NK-92 (cell line): ENCODE measurements around the gene CTNND2.
"Not testable (repeated sequence)": the region's sequence is repeated elsewhere in the genome, so short reads cannot be mapped to it uniquely, and the experiment has no call there.

Source experiments
- DNase-seq: peaks from one replicate; lab custom pipeline; 2025; ENCODE audit not compliant: unreplicated experiment; lab: John Stamatoyannopoulos, UW

Gene CTNND2

DNA sequence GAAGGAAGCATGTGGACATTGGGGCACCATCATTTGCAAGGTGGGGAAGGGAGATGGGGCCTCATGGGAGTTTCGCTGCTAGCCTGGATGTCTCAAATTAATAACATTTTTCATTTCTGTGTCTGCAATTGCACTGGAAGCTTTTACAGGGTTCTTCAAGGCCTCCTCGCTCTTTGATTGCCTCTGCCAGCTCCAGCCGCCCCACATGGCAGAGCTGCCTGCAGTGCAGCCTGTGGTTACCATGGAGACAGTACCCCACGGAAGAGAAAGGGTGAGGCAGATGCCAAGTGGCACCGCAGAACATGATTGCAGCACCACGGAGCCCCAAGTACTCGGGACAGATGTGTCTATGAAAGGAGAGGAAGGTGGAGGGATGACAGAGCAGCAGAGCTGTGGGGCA, 25.4 kb downstream of the CTNND2 start:
- DNase-seq, result no peak

DNA sequence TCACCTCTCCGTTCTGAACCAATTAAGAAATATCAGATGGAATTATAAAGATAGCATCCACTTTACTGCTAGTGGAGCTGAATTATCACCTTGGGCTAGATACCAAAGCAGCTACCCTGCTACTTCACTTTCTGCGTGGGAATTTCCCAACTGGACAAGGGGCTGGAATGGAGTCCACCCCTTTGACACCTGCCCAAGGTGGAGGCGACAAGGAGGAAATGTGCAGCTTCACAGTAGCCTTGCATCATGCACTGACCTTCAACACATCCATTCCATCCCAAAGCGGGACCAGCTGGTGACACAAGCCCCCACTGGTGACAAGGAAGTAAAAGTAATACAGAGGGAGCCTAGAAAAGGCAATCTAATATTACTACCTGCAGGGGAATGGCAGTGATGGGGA, 30.7 kb downstream of the CTNND2 start:
- DNase-seq, result no peak

DNA sequence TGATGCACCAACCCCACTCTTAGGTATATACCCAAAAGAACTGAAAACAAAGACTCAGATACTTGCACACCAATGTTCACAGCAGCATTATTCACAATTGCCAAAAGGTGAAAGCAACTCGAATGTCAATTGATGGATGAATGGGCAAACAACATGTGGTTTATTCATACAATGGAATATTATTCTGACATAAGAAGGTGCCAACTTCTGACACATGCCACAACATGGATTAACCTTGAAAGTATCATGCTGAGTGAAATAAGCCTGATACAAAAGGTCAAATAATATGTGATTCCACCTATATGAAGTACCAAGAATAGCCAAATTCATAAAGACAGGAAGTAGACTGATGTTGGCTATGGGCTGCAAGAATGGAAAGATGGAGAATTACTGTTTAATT, 35.0 kb downstream of the CTNND2 start:
- DNase-seq, result no peak

DNA sequence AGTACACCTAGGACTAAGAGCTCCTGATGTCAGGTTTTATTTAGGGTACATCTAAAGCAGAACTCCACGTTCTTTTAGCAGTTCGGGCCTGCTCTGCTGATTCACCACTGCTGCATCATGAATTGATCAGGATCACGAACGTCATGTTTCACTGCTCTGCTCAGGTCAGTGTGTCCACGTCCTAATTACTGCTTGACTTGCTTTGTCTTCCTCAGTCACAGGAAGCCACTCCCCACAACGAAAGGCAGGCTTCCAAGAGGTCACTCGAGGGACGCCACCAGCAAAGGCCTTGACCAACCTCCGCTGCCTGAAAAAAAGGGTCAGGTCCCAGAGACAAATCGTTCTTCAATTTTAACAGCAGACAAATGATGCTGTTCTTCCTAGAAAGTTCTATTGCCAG, 40.3 kb downstream of the CTNND2 start:
- no peak for DNase-seq

DNA sequence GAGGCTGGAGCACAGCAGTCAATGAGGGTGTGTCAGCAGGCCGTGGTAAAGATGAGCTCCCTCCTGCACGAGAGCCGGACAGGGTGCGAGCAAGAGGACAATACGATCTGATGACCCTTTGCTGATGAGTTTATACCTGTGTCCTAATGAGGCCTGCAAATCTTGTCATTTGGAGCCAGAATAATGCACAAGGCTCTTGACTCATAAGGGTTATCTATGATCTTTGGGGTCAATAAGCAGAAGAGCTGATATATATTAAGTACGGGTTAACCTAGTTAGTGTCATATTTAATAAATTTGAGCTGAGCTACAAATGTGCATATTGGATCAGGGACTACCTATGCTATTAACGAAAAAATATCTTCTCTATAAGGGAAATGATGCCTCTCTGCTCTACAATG, 46.9 kb downstream of the CTNND2 start:
- no peak for DNase-seq

DNA sequence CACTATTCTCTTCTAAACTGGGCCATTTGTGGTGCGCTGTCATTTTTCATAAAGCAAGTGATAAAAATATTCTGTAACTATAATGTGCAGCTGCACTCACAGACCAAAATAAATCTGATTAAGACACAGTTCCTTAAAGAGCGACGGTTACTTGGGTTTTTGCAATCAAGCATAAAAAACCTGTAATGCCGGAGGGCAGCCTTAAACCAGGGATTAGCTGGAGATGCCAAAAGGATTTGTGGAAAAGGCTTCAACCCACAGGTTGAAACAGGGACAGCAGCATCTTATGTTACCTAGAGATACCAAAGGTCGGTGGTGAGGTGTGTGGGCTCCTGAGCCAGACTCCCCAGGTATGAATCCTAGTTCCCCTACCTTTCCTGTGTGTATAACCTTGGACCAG, 49.3 kb downstream of the CTNND2 start:
- no peak for DNase-seq

DNA sequence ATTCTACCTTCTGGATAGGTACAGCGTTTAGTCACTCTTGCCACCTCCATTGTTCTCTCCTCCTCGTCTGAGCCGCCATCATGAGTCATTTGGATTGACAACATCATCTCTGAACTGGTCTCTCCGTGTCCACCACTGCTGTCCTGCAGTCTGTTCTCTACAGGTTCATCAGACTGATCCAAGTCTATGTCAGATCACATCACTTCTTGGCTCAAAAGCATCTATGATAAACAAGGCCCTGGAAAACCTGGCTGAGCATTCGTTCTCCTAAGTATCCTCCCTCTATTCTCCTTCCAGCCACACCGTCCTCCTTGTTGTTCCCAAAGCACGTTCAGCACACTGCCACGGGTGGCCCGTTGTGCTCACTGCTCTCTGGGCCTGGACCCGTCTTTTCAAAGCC, 50.5 kb downstream of the CTNND2 start:
- no peak for DNase-seq

DNA sequence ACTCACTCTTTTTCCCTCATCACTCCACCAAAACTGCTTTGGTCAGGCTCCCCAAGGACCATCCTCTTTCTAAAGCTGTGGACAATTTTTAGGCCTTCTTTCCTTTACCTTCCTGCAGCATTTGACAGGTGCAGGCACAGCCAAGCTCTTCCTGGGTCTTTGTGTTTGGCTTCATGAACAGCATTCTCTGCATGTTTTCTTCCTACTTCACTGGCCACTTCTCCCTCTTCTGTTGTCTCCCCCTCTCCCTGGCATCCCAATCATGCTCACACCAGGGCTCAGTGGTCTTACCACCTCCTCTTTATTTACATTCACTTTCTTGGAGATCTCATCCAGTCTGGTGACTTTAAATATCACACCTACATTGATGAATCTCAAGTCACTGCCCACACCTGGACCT, 51.1 kb downstream of the CTNND2 start:
- no peak for DNase-seq

DNA sequence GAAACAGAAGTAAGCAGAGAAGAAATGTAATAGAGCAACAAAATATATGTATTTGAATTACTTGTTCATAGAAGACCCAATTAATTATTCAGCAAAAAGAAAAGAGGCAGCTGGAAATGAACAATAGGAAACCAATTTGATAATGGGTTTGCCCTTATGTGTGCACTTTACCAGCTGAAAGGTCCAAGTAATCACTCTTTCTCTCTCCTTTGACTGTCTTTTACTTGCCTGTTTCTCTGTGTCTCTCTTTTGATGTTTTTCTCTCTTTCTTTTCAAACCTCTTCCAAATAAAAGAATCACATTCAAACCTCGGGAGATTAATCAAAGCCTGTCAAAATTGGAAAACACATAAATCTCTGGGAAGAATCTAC, 51.5 kb downstream of the CTNND2 start:
- DNase-seq, result no peak

DNA sequence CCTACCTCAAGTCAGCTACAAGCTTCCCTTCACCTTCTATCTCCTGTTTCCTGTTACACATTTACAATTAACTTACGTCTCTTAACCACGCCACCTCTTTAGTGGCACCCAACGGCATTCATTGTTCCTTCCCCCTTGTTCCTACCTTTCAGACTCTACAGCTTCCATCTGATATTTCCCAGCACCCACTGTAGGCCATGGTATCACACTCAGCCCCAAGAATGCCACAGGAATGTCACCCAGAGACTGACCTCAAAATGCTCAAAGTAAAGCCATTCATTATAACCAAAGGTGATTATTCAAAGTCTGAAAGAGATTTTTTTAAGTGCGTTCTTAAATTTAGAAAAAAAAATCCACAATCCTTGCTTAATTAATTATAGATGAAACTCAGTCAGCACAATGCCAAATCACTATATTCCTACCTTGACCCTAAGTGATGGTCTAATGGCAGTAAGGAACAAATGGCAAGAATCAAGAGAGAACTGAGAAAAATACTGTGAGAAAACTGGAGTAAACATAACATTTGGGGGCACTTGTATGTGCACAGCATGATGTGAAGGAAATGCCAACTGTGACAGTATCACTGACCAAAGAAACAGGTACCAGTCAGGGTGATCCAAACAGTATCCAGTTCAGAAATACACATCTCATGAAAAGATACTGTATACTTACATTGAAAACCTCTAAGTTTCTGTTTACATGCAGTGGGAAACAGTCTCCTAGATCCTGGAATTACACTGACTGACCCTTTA, 52.1 kb downstream of the CTNND2 start:
- DNase-seq, result no peak

DNA sequence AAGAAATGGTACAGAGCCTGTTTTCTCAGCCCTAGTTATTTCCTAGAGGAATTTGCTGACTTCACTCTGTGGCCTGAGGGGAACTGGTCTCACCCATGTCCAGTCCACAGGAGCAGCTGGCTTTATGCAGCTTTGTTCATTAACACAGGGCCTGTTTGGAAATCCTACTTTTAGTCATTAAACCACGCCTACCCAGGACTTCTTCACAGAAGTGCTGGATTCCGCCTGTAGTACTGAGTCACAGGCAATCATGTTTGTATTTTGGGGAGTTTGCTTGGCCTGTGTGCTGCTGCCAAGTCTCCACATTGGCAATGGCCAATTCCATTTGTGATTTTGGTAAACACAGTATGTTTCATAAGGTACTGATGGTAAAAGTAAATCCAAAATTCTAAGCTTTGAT, 52.8 kb downstream of the CTNND2 start:
- no peak for DNase-seq

DNA sequence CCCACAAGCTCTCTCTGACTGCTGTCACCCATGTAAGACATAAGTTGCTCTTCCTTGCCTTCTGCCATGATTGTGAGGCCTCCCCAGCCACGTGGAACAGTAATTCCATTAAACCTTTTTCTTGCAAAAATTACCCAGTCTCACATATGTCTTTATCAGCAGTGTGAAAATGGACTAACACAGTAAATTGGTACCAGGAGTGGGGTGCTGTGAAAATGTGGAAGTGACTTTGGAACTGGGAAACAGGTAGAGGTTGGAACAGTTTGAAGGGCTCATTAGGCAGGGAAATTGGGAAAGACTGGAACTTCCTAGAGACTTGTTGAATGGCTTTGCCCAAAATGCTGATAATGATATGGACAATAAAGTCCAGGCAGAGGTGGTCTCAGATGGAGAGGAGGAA, 75.7 kb downstream of the CTNND2 start:
- DNase-seq, result not testable (repeated sequence)

DNA sequence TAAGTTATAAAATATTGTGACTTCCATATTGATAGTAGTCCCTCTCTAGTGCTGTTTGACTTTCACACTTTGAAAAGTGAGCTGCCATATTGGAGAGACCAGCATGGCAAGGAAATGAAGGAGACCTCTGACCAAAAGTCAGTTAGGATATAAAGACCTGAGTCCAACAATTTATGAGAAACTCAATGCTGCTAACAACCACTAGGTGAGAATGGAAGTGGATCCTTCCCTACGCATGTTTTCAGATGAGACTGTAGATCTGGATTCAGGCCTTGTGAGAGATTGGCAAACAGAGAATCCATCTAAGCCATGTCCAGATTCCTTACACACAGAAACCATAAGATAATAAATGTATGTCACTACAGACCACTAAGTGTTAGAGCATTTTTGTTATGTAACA, 81.6 kb downstream of the CTNND2 start:
- DNase-seq, result no peak

DNA sequence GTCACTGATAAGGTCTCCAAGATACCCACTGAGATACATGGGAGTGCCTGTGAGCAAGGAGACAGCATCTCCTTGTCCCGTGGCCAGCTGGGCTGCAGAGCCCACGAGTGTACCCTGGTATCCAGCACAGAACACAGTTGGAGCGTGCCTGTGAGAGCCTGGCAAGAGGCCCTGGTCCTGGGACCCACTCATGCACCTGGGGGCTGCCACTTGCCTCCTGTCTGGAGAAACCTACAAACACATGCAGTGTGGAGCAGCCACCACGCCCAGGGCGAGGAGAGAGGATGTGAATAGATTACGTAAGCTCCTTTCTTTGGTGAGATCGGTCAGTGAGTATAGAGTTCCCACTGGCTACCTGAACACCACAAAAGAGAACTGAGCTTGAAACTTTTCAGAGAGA, 88.3 kb downstream of the CTNND2 start:
- no peak for DNase-seq

DNA sequence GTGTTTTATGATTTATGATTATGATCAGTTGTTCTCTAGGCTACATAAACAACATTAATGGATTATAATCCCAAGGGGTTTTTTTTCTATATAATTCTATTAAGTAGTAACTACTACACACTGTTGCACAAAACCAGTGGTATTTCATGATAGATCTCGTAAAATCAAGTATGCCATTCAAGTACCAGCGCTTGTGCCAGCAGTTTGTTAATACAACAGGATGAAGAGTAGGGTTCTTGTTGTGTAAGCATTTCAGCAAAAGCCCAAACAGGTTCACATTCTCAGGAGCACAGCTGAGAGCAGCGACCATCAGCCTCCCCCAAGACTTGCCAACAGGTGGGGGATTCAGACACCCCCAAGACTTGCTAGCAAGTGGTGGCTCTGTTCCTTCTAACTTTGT, 88.8 kb downstream of the CTNND2 start:
- DNase-seq, result no peak

DNA sequence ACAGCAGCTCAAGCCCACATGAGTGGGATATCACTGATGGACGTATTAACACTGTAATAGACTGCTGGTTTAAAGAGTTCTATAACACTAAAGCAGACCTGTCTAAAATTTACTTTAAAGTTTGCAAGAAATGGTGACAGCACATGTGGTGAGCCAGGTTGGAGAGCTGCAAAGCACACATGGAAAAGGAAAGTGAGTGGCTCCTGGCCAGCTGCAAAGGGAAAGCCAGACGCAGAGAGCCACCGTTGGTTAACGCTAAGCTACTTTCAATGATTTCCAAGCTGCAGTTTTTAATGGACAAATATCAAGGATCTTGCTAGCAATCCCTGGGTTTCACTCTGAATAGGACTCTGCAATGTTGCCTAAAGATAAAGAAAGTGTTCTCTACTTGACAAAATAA, 89.9 kb downstream of the CTNND2 start:
- no peak for DNase-seq

DNA sequence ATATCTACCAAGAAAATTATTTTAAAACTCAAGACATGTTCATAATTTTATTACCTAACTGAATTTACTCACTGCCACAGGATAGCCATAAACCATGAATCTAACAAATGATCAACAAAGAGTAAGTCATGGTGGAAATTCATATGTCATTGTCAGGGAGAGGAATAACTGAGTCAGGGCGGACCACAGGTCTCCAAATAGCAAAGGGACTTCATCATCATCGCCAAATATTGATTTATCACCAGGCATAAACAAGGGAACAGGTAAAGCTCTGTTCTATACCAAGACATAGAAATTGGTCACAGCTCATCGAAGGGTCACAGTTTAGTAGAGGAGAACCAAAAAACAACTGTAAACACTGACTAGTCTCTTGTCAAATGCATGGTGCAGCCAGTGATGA, 94.8 kb downstream of the CTNND2 start:
- no peak for DNase-seq

DNA sequence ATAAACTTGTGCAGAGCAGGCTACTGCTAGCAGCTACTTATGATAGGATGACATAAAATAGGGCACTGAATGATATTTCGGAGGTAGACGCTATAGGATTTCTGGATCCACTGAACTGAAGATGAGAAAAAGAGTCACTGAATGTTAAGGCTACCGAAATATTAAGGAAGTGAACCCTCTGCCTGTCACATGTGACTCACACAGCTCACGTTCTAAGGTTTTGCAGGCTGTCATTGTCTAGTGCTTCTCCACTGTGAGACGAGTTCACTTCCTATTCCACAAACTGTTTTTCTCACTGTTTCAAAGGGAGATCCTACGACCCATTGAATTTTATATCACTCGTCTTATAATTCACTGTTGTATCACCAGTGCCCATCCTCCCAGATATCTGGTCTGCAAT, 100.8 kb downstream of the CTNND2 start:
- no peak for DNase-seq

DNA sequence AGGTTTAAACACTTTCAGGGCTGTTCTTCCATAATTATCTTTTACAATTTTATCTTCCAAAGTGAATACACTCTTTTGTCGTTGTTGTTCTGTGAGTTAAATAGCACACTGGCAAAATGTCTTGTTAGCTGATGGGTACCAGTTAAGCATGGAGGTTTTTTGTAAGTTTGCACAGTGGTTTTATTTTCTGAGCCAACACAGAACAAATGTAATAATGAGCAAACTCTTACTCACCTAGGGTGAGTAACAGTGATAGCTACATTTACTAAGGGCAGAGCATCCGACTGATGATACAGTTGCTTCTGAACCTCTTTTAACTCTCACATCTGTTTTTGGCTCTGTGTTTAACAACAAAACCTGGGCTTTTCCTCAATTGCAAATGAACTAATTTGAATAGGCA, 103.2 kb downstream of the CTNND2 start:
- no peak for DNase-seq

DNA sequence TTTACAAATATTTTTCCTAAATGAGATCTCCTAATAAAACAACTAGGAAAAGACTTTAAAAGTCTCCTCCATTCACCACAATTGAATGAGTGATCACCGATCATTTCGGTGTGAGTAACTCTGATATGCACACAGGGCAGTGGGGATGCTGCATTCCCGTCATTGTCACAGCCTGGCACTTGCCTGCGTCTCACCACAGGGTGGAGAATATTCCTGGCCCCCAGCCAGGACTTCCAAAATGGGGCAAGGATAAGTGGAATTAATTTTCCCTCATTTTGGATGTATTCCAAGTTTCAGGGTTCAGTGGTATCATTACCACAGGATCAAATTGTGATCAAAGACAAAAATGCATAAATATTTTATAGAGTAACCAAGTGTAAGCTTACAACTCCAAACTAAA, 107.1 kb downstream of the CTNND2 start:
- DNase-seq, result no peak

DNA sequence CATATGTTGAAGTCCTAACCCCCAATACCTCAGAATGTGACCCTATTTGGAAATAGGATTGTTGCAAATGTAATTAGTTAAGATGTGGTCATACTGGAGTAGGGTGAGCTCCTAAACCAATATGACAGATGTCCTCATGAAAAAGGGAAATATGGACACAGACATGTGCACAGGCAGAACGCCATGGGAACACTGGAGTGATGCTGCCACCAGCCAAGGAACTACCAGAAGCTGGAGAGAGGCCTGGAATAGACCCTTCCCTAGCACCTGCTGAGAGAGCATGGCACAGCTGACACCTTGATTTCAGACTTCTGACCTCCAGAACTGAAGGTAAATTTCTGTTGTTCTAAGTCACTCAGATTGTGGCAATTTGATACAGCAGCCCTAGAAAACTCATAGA, 110.8 kb downstream of the CTNND2 start:
- DNase-seq, result no peak

DNA sequence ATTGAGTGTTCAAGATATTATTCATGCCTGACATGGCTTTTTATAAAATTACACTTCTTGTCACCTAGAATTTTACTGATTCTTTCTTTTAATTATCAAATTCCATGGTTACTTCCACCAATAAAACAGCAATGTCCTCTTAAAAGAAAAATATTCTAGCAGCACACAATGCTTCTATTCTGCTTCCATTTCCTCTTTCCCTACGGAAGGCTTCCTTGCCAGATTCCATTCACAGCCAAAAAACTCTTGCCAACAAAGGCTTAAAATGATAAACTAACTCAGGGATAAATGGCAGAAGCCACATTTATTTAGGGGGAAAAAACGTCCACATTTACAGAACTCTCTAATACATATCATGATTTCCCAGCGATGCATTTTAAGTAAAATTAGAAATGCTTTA, 111.6 kb downstream of the CTNND2 start:
- no peak for DNase-seq

DNA sequence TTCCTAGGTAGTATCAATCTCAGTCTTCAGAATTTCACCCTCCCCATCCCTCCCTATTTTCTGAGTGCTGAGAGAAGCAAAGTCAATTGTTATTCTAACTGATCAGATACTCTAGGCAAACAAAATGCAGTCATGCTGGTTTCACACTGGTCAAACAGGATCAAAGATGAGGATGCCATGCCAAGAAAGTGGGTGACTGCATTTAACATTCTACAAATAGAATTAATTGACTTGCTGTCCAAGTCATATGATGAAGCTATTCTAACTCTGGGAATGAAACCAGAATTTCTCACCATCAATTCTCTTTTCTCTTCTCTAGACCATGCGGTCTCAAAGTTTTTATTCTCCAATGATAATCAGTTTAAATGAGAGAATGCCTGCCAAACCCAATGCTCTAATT, 112.5 kb downstream of the CTNND2 start:
- no peak for DNase-seq

DNA sequence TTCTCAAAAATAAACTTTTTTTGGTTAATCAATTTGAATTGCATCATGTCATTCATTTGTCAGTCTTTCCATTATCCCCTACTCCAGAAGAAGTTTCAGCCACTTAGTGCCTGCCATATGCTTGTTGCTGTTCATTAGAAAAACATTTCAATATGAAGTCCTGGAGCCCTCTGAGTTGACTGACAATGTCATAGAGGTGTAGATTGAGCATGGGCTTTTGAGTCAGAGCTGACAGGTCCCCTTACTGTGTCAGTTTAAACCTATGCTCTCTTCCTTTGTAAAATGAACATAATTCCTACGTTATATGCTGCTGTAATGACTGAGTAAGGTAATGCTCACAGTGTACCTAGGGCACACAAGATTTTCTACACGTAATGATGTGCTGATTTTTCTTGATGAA, 114.0 kb downstream of the CTNND2 start:
- DNase-seq, result no peak
